A375 (cell line): Measurements from ENCODE around the gene TMEM14B. TPM values are rescaled to one million over a fixed set of nuclear protein-coding genes. Genes with fewer than 3 reads are reported as not detected.

ENCODE experiments used
- small RNA-seq: library from RNA; depleted of rRNA; stranded (forward); fragments of <200 nt; gene quantifications from one replicate; pipeline ENCODE3, GENCODE V24; 2014
- total RNA-seq: library from RNA; depleted of rRNA; stranded (reverse); fragments of >200 nt; shearing (Covaris generic); gene quantifications from 2 replicates; pipeline ENCODE4 v1.2.3, GENCODE V29; 2014; rRNA removed

TMEM14B gene
- 58.5 and 65.8 TPM in 2 replicates for total RNA-seq

GRCh38 chr6:10747251-10747972, at the start of gene TMEM14B:
TMEM14B (plus strand) TSS chr6:10747805; CDS start chr6:10749246, 1,441 bp downstream.

GRCh38 chr6:10722820-10723566, 24.6 kb upstream of the TMEM14B start, which contains the start of gene TMEM14C:
TMEM14C (plus strand) TSS chr6:10723070; CDS start chr6:10724614, 1,544 bp downstream.

Small RNA genes lying within 50 kb of the gene (small RNA-seq; reads per million reads assigned to genes)
- gene RNA5SP203, result not detected

Other genes with a start within 250 kb of the TMEM14B start
- gene GCNT2, start 226.5 kb upstream of the TMEM14B start, total RNA-seq, result 4.5 and 5.4 TPM in 2 replicates
- 0.34 and 0.82 TPM in 2 replicates for gene C6orf52, start 53.2 kb upstream of the TMEM14B start, total RNA-seq
- gene PAK1IP1, start 52.8 kb upstream of the TMEM14B start, total RNA-seq, result 33.3 and 35.5 TPM in 2 replicates
- 63.7 and 72.4 TPM in 2 replicates for gene TMEM14C, start 24.7 kb upstream of the TMEM14B start, total RNA-seq
- 0.05 and 0.11 TPM in 2 replicates for gene MAK, start 90.7 kb downstream of the TMEM14B start, total RNA-seq
- not detected in 2 replicates for gene GCM2, start 134.2 kb downstream of the TMEM14B start, total RNA-seq
- gene SYCP2L, start 139.2 kb downstream of the TMEM14B start, total RNA-seq, result 1.8 and 2.7 TPM in 2 replicates